ENCODE measurements around the gene RETN.
A peak's percentile ranks its signal among the peaks of the same experiment; 100 is the strongest.

The RETN gene

DNA sequence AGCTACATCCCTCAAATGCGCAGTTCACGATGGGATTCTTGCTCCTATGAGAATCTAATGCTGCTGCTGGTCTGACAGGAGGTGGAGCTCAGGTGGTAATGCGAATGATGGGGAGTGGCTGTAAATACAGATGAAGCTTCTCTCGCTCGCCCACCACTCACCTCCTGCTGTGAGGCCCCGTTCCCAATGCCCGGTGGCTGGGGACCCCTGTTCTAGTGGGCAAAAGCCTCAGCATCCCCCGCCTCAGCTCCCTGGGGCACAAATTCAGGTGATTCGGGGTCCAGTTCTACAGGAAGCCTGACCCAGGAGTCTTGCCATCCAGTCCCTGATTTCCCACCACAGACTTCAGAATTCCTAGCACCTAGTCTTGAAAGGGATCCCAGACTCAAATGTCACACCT is 3.7 kb downstream of the RETN start:
- CTCF ChIA-PET = interaction anchor here (0.9 kb wide), 1 partner anchor 18 kb away, joined by 3 read pairs; no protein-coding TSS in a partner anchor
- no peak for DNase-seq
- no peak overlapping the region for H3K27ac ChIP-seq (ENCODE audit: insufficient read depth in 1 of 2, low read depth in 1 of 2, low read length in 2 of 2, poor library complexity in 1 of 2, severe bottlenecking in 2 of 2)
- peaks cover 0 to 34% (median 7%) of the 10 kb centered on the region in 5 experiments for H3K27me3 ChIP-seq (replicated peaks in 2 of 5; ENCODE audit: control insufficient read depth in 4 of 5, insufficient read depth in 5 of 5, low read length in 4 of 5)
- H3K4me1 ChIP-seq (ENCODE audit: control extremely low read depth in 1 of 4, control insufficient read depth in 4 of 4, insufficient read depth in 4 of 4, low read length in 3 of 4) = peaks cover 0 to 41% (median 27%) of the 10 kb centered on the region in 4 experiments
- POLR2A ChIA-PET = no interaction called here
- H3K9me3 ChIP-seq (ENCODE audit: control extremely low read depth in 1 of 5, control insufficient read depth in 4 of 5, insufficient read depth in 2 of 5, low read depth in 1 of 5, low read length in 4 of 5) = peaks cover 0 to 5% (median 1%) of the 10 kb centered on the region in 5 experiments
- 81% methylated on average over 7 of the region's 9 CpGs for WGBS (ENCODE audit: insufficient coverage)
- no peak overlapping the region for H3K4me3 ChIP-seq (ENCODE audit: control insufficient read depth in 1 of 7, extremely low read depth in 1 of 7, insufficient read depth in 4 of 7, low read depth in 2 of 7, low read length in 6 of 7)
- no peaks in the 10 kb centered on the region for H3K36me3 ChIP-seq (ENCODE audit: control insufficient read depth in 4 of 4, insufficient read depth in 4 of 4, low read length in 3 of 4)

DNA sequence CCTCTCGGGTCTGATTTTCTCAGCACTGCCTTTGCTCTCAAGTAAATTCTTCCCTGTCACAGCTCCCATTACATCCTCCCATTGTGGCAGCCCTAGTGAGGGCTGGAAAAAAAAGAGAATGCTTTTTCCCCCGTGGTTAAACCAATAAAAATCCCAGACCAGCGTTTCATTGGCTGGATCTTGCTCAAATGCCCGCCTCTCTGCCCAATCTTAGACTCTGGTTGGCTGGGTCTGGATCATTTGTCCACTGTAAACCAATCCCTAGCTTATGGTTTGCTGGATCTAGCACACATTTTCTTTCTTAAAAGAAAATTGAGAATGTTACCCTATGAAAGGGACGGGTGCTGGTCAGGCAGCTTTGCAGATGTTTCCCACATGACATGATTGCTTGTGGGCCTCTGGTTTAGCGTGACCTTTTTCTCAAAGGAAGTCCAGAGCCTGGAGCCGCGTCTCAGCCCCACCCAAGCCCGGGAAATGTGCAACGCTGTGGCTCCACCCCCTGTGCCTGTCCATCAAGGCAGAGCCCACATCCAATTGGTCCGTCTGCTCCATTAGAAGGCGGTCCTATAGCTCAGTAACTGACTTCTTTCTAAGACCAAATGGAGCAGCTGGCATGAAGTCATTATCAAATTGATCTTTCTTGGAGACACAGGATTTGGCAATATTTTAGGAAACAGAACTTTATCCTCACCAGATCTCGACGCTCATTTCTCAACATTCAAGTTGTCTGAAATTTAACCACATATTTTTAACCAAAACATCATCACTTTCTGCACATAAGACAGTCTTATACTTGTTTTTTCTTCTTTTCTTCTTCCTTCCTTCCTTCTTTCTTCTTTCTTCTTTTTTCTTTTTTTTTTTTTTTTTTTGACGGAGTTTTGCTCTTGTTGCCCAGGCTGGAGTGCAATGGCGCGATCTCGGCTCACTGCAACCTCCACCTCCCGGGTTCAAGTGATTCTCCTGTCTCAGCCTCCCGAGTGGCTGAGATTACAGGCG is 5.5 kb downstream of the RETN start:
- no peak overlapping the region for H3K4me3 ChIP-seq (ENCODE audit: control insufficient read depth in 1 of 7, extremely low read depth in 1 of 7, insufficient read depth in 4 of 7, low read depth in 2 of 7, low read length in 6 of 7)
- H3K27me3 ChIP-seq (replicated peaks in 2 of 5; ENCODE audit: control insufficient read depth in 4 of 5, insufficient read depth in 5 of 5, low read length in 4 of 5) = peaks cover 0 to 27% (median 6%) of the 10 kb centered on the region in 5 experiments
- H3K4me1 ChIP-seq (ENCODE audit: control extremely low read depth in 1 of 4, control insufficient read depth in 4 of 4, insufficient read depth in 4 of 4, low read length in 3 of 4) = peaks cover 0 to 49% (median 37%) of the 10 kb centered on the region in 4 experiments
- POLR2A ChIA-PET = interaction anchor here (0.6 kb wide), 1 partner anchor 184 kb away, joined by 3 read pairs; no protein-coding TSS in a partner anchor
- H3K36me3 ChIP-seq (ENCODE audit: control insufficient read depth in 4 of 4, insufficient read depth in 4 of 4, low read length in 3 of 4) = no peaks in the 10 kb centered on the region
- peak in 2 of 3 donors; percentile 73 for DNase-seq
- whole genome bisulfite sequencing (ENCODE audit: insufficient coverage) = 57% methylated on average over 14 of the region's 21 CpGs
- peaks cover 0 to 5% (median 1%) of the 10 kb centered on the region in 5 experiments for H3K9me3 ChIP-seq (ENCODE audit: control extremely low read depth in 1 of 5, control insufficient read depth in 4 of 5, insufficient read depth in 2 of 5, low read depth in 1 of 5, low read length in 4 of 5)
- CTCF ChIA-PET = no interaction called here
- H3K27ac ChIP-seq (ENCODE audit: insufficient read depth in 1 of 2, low read depth in 1 of 2, low read length in 2 of 2, poor library complexity in 1 of 2, severe bottlenecking in 2 of 2) = no peak overlapping the region

DNA sequence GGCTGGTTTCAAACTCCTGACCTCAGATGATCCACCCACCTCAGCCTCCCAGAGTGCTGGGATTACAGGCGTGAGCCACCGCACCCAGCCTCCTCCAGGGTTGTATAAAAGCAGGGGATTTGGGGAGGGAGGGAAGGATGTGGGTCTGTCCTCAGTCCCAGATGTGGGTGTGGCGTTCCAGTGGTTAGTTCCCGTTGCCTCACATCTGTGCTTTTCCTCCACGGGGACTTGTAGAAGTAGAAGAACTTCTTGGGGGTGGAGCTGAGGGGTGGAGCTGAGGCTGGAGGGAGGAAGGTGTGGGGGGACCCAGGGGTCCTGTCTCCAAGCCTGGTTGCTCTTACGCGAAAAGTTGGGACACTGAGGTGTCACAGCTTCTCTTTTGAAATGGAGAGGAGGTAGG is 7.5 kb downstream of the RETN start:
- POLR2A ChIA-PET = interaction anchor here (0.7 kb wide), 1 partner anchor 35 kb away, joined by 3 read pairs; no protein-coding TSS in a partner anchor

DNA sequence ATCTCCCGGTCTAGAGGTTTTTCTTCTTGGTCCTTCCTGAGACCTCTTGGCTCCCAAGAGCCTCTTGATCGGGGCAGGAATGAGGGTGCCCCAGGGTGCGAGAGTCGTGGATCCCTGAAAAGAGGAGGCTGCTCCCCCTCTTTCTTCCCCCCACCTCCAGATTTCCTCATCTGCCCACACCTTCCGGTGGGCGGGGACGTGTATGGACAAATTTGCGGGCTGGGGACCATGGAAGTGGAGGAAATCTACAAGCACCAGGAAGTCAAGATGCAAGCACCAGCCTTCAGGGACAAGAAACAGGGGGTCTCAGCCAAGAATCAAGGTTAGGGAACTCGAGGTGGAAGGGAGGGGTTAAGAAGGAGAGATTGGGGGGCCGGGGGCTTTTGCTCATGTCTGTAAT is 8.0 kb downstream of the RETN start, which contains the start of gene MCEMP1:
TSS of gene MCEMP1 (plus strand) at position 237 of the 400 bp plus-strand sequence. CDS start at position 268, 31 bp downstream.
- H3K27me3 ChIP-seq (replicated peaks in 2 of 5; ENCODE audit: control insufficient read depth in 4 of 5, insufficient read depth in 5 of 5, low read length in 4 of 5) = peaks cover 0 to 9% (median 0%) of the 10 kb centered on the region in 5 experiments
- H3K4me3 ChIP-seq (ENCODE audit: control insufficient read depth in 1 of 7, extremely low read depth in 1 of 7, insufficient read depth in 4 of 7, low read depth in 2 of 7, low read length in 6 of 7) = peak within 1 kb of the TSS in 5 of 7 experiments; percentile 43 to 57 (median 50)
- peak in 1 of 3 donors; percentile 36 for DNase-seq
- H3K36me3 ChIP-seq (ENCODE audit: control insufficient read depth in 4 of 4, insufficient read depth in 4 of 4, low read length in 3 of 4) = no peaks in the 10 kb centered on the region
- POLR2A ChIA-PET = no interaction called here
- H3K27ac ChIP-seq (ENCODE audit: insufficient read depth in 1 of 2, low read depth in 1 of 2, low read length in 2 of 2, poor library complexity in 1 of 2, severe bottlenecking in 2 of 2) = no peak within 1 kb of the TSS
- CTCF ChIA-PET = interaction anchor here (2.3 to 2.9 kb wide), 2 partner anchors 25 to 123 kb away, joined by 16 to 18 read pairs; no protein-coding TSS in a partner anchor
- H3K9me3 ChIP-seq (ENCODE audit: control extremely low read depth in 1 of 5, control insufficient read depth in 4 of 5, insufficient read depth in 2 of 5, low read depth in 1 of 5, low read length in 4 of 5) = peaks cover 0 to 5% (median 1%) of the 10 kb centered on the region in 5 experiments
- 5% methylated on average over 4 of the region's 10 CpGs for WGBS (ENCODE audit: insufficient coverage)
- H3K4me1 ChIP-seq (ENCODE audit: control extremely low read depth in 1 of 4, control insufficient read depth in 4 of 4, insufficient read depth in 4 of 4, low read length in 3 of 4) = peaks cover 0 to 53% (median 46%) of the 10 kb centered on the region in 4 experiments

More for the DNA sequence above, 7.5 kb downstream of the RETN start:
- Histone ChIP-seq H3K9me3 (ENCODE audit: control extremely low read depth in 1 of 5, control insufficient read depth in 4 of 5, insufficient read depth in 2 of 5, low read depth in 1 of 5, low read length in 4 of 5) (peaks cover 0 to 5% (median 1%) of the 10 kb centered on the region in 5 experiments), H3K36me3 (ENCODE audit: control insufficient read depth in 4 of 4, insufficient read depth in 4 of 4, low read length in 3 of 4) (no peaks in the 10 kb centered on the region), H3K4me3 (ENCODE audit: control insufficient read depth in 1 of 7, extremely low read depth in 1 of 7, insufficient read depth in 4 of 7, low read depth in 2 of 7, low read length in 6 of 7) (peak overlapping the region in 5 of 7 experiments; percentile 43 to 57 (median 50)), H3K27ac (ENCODE audit: insufficient read depth in 1 of 2, low read depth in 1 of 2, low read length in 2 of 2, poor library complexity in 1 of 2, severe bottlenecking in 2 of 2) (no peak overlapping the region), H3K27me3 (replicated peaks in 2 of 5; ENCODE audit: control insufficient read depth in 4 of 5, insufficient read depth in 5 of 5, low read length in 4 of 5) (peaks cover 0 to 12% (median 0%) of the 10 kb centered on the region in 5 experiments), H3K4me1 (ENCODE audit: control extremely low read depth in 1 of 4, control insufficient read depth in 4 of 4, insufficient read depth in 4 of 4, low read length in 3 of 4) (peaks cover 0 to 49% (median 41%) of the 10 kb centered on the region in 4 experiments)
- WGBS (ENCODE audit: insufficient coverage) = 0% methylated on average over 1 of the region's 7 CpGs
- DNase-seq = peak in 2 of 3 donors; percentile 53 to 55
- CTCF ChIA-PET = interaction anchor here (2.9 kb wide), 1 partner anchor 25 kb away, joined by 16 read pairs; no protein-coding TSS in a partner anchor

DNA sequence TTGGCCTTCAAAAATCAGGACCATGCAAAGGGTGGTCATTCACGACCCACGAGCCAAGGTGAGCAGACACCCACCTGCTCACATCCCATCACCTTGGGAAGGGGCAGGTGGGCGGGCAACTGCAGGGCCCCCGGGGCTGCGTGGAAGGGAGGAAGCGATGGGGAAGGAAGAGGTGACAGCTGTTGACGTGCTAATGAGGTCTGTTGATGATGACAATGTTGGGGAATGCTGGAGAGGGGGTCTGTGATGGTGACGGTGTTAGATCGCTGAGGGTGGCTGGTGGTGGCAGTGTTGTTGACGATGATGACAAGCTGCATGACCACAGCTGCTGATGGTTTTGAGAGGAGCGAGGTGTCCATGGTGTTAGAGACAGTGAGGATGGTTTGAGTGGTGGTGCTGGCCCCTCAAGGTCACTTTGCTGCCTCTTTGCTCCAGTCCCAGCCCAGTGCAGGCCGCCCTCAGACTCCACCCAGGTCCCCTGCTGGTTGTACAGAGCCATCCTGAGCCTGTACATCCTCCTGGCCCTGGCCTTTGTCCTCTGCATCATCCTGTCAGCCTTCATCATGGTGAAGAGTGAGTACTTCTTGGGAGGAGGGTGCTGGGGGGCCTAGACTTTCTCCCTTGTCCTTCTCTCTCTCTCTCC is 8.9 kb downstream of the RETN start:
- ChIA-PET POLR2A (interaction anchor here (0.9 kb wide), 1 partner anchor 41 kb away, joined by 3 read pairs; the partner anchor contains the start of gene STXBP2), CTCF (interaction anchor here (0.7 to 2.9 kb wide), 5 partner anchors 17 to 122 kb away, joined by 3 to 18 read pairs (median 5); no protein-coding TSS in a partner anchor)
- Histone ChIP-seq H3K27me3 (replicated peaks in 2 of 5; ENCODE audit: control insufficient read depth in 4 of 5, insufficient read depth in 5 of 5, low read length in 4 of 5) (peaks cover 0 to 6% (median 0%) of the 10 kb centered on the region in 5 experiments), H3K9me3 (ENCODE audit: control extremely low read depth in 1 of 5, control insufficient read depth in 4 of 5, insufficient read depth in 2 of 5, low read depth in 1 of 5, low read length in 4 of 5) (peaks cover 0 to 5% (median 1%) of the 10 kb centered on the region in 5 experiments), H3K4me3 (ENCODE audit: control insufficient read depth in 1 of 7, extremely low read depth in 1 of 7, insufficient read depth in 4 of 7, low read depth in 2 of 7, low read length in 6 of 7) (peak overlapping the region in 1 of 7 experiments; percentile 38), H3K36me3 (ENCODE audit: control insufficient read depth in 4 of 4, insufficient read depth in 4 of 4, low read length in 3 of 4) (peaks cover 0 to 8% (median 5%) of the 10 kb centered on the region in 4 experiments), H3K27ac (ENCODE audit: insufficient read depth in 1 of 2, low read depth in 1 of 2, low read length in 2 of 2, poor library complexity in 1 of 2, severe bottlenecking in 2 of 2) (no peak overlapping the region), H3K4me1 (ENCODE audit: control extremely low read depth in 1 of 4, control insufficient read depth in 4 of 4, insufficient read depth in 4 of 4, low read length in 3 of 4) (peaks cover 0 to 58% (median 51%) of the 10 kb centered on the region in 4 experiments)
- DNase-seq = peak in 2 of 3 donors; percentile 59 to 60
- 45% methylated on average over 11 of the region's 12 CpGs for WGBS (ENCODE audit: insufficient coverage)

- H3K4me1 ChIP-seq (ENCODE audit: control extremely low read depth in 1 of 4, control insufficient read depth in 4 of 4, insufficient read depth in 4 of 4, low read length in 3 of 4) = peaks cover 0 to 58% (median 51%) of the 10 kb centered on the region in 4 experiments
- 49% methylated on average over 26 of the region's 30 CpGs for WGBS (ENCODE audit: insufficient coverage)
- H3K27ac ChIP-seq (ENCODE audit: insufficient read depth in 1 of 2, low read depth in 1 of 2, low read length in 2 of 2, poor library complexity in 1 of 2, severe bottlenecking in 2 of 2) = no peak overlapping the region
- no peaks in the 10 kb centered on the region for H3K27me3 ChIP-seq (replicated peaks in 2 of 5; ENCODE audit: control insufficient read depth in 4 of 5, insufficient read depth in 5 of 5, low read length in 4 of 5)
- ChIA-PET POLR2A (no interaction called here), CTCF (interaction anchor here (1.3 to 2.3 kb wide), 3 partner anchors 19 to 121 kb away, joined by 3 to 18 read pairs (median 5); no protein-coding TSS in a partner anchor)
- DNase-seq = peak; percentile 78 to 88 (median 79)
- peaks cover 0 to 16% (median 9%) of the 10 kb centered on the region in 4 experiments for H3K36me3 ChIP-seq (ENCODE audit: control insufficient read depth in 4 of 4, insufficient read depth in 4 of 4, low read length in 3 of 4)
- H3K4me3 ChIP-seq (ENCODE audit: control insufficient read depth in 1 of 7, extremely low read depth in 1 of 7, insufficient read depth in 4 of 7, low read depth in 2 of 7, low read length in 6 of 7) = peak overlapping the region in 1 of 7 experiments; percentile 28
- no peaks in the 10 kb centered on the region for H3K9me3 ChIP-seq (ENCODE audit: control extremely low read depth in 1 of 5, control insufficient read depth in 4 of 5, insufficient read depth in 2 of 5, low read depth in 1 of 5, low read length in 4 of 5)
Measured at GRCh38 chr19:7678971-7679751, 10.3 kb downstream of the RETN start.

All from common myeloid progenitor, CD34-positive (primary cell).